Mesodermal cell (in vitro differentiated cells): Measurements from ENCODE around the gene PRMT7.

ENCODE experiments used
- H3K27ac ChIP-seq: 2 replicates; pipeline ENCODE4 v1.7.0; 2013; ENCODE audit warnings: mild to moderate bottlenecking, low read depth, low read length, moderate library complexity; ENCODE audit not compliant: severe bottlenecking
- H3K36me3 ChIP-seq: 2 replicates; pipeline ENCODE4 v1.7.1; 2013; ENCODE audit warnings: mild to moderate bottlenecking, low read length, moderate library complexity; ENCODE audit not compliant: control insufficient read depth, insufficient read depth
- H3K4me1 ChIP-seq: one replicate; pipeline ENCODE4 v1.7.1; 2013; ENCODE audit warnings: mild to moderate bottlenecking, low read length; ENCODE audit not compliant: insufficient read depth, control insufficient read depth, poor library complexity, severe bottlenecking
- H3K4me3 ChIP-seq: 2 replicates; pipeline ENCODE4 v1.7.0; 2013; ENCODE audit warnings: low read length, control low read depth, mild to moderate bottlenecking; ENCODE audit not compliant: insufficient read depth, poor library complexity, severe bottlenecking; ENCODE audit errors: extremely low read depth
- H3K9me3 ChIP-seq: 2 replicates; pipeline ENCODE4 v1.7.1; 2013; ENCODE audit warnings: mild to moderate bottlenecking, low read length, moderate library complexity; ENCODE audit not compliant: control insufficient read depth
- WGBS, 2 experiments: methylation state at CpG; one replicate each; pipeline ENCODE4 v1.1.5; 2013; ENCODE audit warnings: missing lambda C conversion rate in 2 of 2; ENCODE audit not compliant: insufficient coverage in 2 of 2; 5-methylcytosine and 5-hydroxymethylcytosine counted together

PRMT7 gene

GRCh38 chr16:68365167-68365817 is 54.5 kb downstream of the PRMT7 start:
- H3K9me3 ChIP-seq, result no peaks in the 10 kb centered on the region
- WGBS, 2 experiments, result 88 to 91% methylated on average over 15 to 18 of the region's 18 CpGs

GRCh38 chr16:68366062-68366461 is 55.2 kb downstream of the PRMT7 start:
- no peak overlapping the region for H3K27ac ChIP-seq
- no peaks in the 10 kb centered on the region for H3K9me3 ChIP-seq
- WGBS, 2 experiments, result 79 to 90% methylated on average over 7 to 8 of the region's 8 CpGs

More at GRCh38 chr16:68365167-68365817, 54.5 kb downstream of the PRMT7 start:
- H3K36me3 ChIP-seq, result no peaks in the 10 kb centered on the region
- H3K4me1 ChIP-seq, result peaks cover 7% of the 10 kb centered on the region
- H3K4me3 ChIP-seq, result no peak overlapping the region
- no peak overlapping the region for H3K27ac ChIP-seq

GRCh38 chr16:68367030-68367429 is 56.2 kb downstream of the PRMT7 start:
- no peaks in the 10 kb centered on the region for H3K36me3 ChIP-seq
- H3K4me3 ChIP-seq, result no peak overlapping the region
- peaks cover 7% of the 10 kb centered on the region for H3K4me1 ChIP-seq
- 52 to 53% methylated on average over 10 to 13 of the region's 13 CpGs for WGBS, 2 experiments
- no peak overlapping the region for H3K27ac ChIP-seq
- H3K9me3 ChIP-seq, result no peaks in the 10 kb centered on the region

More at GRCh38 chr16:68366062-68366461, 55.2 kb downstream of the PRMT7 start:
- no peak overlapping the region for H3K4me3 ChIP-seq
- H3K4me1 ChIP-seq, result peaks cover 7% of the 10 kb centered on the region
- H3K36me3 ChIP-seq, result no peaks in the 10 kb centered on the region

GRCh38 chr16:68367440-68367839 is 56.6 kb downstream of the PRMT7 start:
- Histone ChIP-seq H3K36me3 (no peaks in the 10 kb centered on the region), H3K9me3 (no peaks in the 10 kb centered on the region), H3K4me3 (no peak overlapping the region), H3K4me1 (peaks cover 7% of the 10 kb centered on the region), H3K27ac (no peak overlapping the region)
- WGBS, 2 experiments, result 90 to 93% methylated on average over 20 of the region's 20 CpGs

GRCh38 chr16:68367891-68368290 is 57.1 kb downstream of the PRMT7 start:
- peaks cover 7% of the 10 kb centered on the region for H3K4me1 ChIP-seq
- H3K9me3 ChIP-seq, result no peaks in the 10 kb centered on the region
- H3K27ac ChIP-seq, result no peak overlapping the region
- 88 to 92% methylated on average over 11 to 14 of the region's 14 CpGs for WGBS, 2 experiments
- no peaks in the 10 kb centered on the region for H3K36me3 ChIP-seq
- no peak overlapping the region for H3K4me3 ChIP-seq

GRCh38 chr16:68368301-68368888 is 57.6 kb downstream of the PRMT7 start:
- Histone ChIP-seq H3K27ac (no peak overlapping the region), H3K36me3 (no peaks in the 10 kb centered on the region), H3K4me1 (peaks cover 7% of the 10 kb centered on the region), H3K9me3 (no peaks in the 10 kb centered on the region), H3K4me3 (no peak overlapping the region)
- WGBS, 2 experiments, result 88 to 89% methylated on average over 11 of the region's 12 CpGs

GRCh38 chr16:68369168-68369567 is 58.3 kb downstream of the PRMT7 start:
- no CpG with 5 or more reads among the region's 4 CpGs for WGBS, 2 experiments
- Histone ChIP-seq H3K36me3 (no peaks in the 10 kb centered on the region), H3K27ac (no peak overlapping the region), H3K4me3 (no peak overlapping the region), H3K9me3 (no peaks in the 10 kb centered on the region), H3K4me1 (peaks cover 5% of the 10 kb centered on the region)

- H3K4me1 ChIP-seq, result no peaks in the 10 kb centered on the region
- H3K4me3 ChIP-seq, result no peak overlapping the region
- no peak overlapping the region for H3K27ac ChIP-seq
- H3K9me3 ChIP-seq, result no peaks in the 10 kb centered on the region
- H3K36me3 ChIP-seq, result no peaks in the 10 kb centered on the region
- WGBS, 2 experiments, result 92 to 98% methylated on average over 8 to 21 of the region's 23 CpGs
Measured at GRCh38 chr16:68369697-68370580, 59.1 kb downstream of the PRMT7 start.

- Histone ChIP-seq H3K4me1 (no peaks in the 10 kb centered on the region), H3K9me3 (no peaks in the 10 kb centered on the region), H3K36me3 (no peaks in the 10 kb centered on the region), H3K4me3 (no peak overlapping the region), H3K27ac (no peak overlapping the region)
- WGBS, 2 experiments, result 92 to 95% methylated on average over 30 to 31 of the region's 32 CpGs
Measured at GRCh38 chr16:68370581-68371275, 59.9 kb downstream of the PRMT7 start.

GRCh38 chr16:68371276-68371651 is 60.4 kb downstream of the PRMT7 start:
- Histone ChIP-seq H3K9me3 (no peaks in the 10 kb centered on the region), H3K4me3 (no peak overlapping the region), H3K27ac (no peak overlapping the region), H3K36me3 (no peaks in the 10 kb centered on the region), H3K4me1 (no peaks in the 10 kb centered on the region)
- 93 to 96% methylated on average over 17 to 27 of the region's 27 CpGs for WGBS, 2 experiments
